HUES6 (cell line): ENCODE measurements around the gene SLX4IP.

Experiments used
- H3K27ac ChIP-seq: 2 replicates; pipeline ENCODE4 v1.7.0; 2013; ENCODE audit warnings: low read depth, mild to moderate bottlenecking, low read length, inconsistent platforms
- H3K27me3 ChIP-seq: 2 replicates; pipeline ENCODE4 v1.6.1; 2013; ENCODE audit warnings: low read length; ENCODE audit not compliant: control insufficient read depth, insufficient read depth
- H3K36me3 ChIP-seq: 2 replicates; pipeline ENCODE4 v1.6.1; 2013; ENCODE audit warnings: low read length; ENCODE audit not compliant: control insufficient read depth, insufficient read depth
- H3K4me1 ChIP-seq: 2 replicates; pipeline ENCODE4 v1.6.1; 2013; ENCODE audit warnings: low read length; ENCODE audit not compliant: control insufficient read depth, insufficient read depth
- H3K4me3 ChIP-seq: 2 replicates; pipeline ENCODE4 v1.5.1; 2013; ENCODE audit warnings: low read depth, low read length
- H3K9ac ChIP-seq: one replicate; pipeline ENCODE4 v1.6.1; 2013; ENCODE audit warnings: mild to moderate bottlenecking, low read length
- H3K9me3 ChIP-seq: 2 replicates; pipeline ENCODE4 v1.6.1; 2013; ENCODE audit warnings: low read depth, low read length; ENCODE audit not compliant: control insufficient read depth, insufficient read depth

Gene SLX4IP

GRCh38 chr20:10430000-10430466, 5.1 kb upstream of the SLX4IP start:
- no peak overlapping the region for H3K4me3 ChIP-seq
- peaks cover 32% of the 10 kb centered on the region for H3K4me1 ChIP-seq
- no peak overlapping the region for H3K9ac ChIP-seq
- no peaks in the 10 kb centered on the region for H3K27me3 ChIP-seq
- peak overlapping the region; percentile 54; the same call in 1 of the 2 replicates for H3K27ac ChIP-seq
- peaks cover 14% of the 10 kb centered on the region for H3K36me3 ChIP-seq
- H3K9me3 ChIP-seq: no peaks in the 10 kb centered on the region

- H3K4me1 ChIP-seq: peaks cover 33% of the 10 kb centered on the region
- H3K4me3 ChIP-seq: no peak overlapping the region
- H3K36me3 ChIP-seq: peaks cover 9% of the 10 kb centered on the region
- H3K27ac ChIP-seq: no peak overlapping the region
- no peaks in the 10 kb centered on the region for H3K27me3 ChIP-seq
- no peak overlapping the region for H3K9ac ChIP-seq
- H3K9me3 ChIP-seq: no peaks in the 10 kb centered on the region
Measured at GRCh38 chr20:10430704-10431103, 4.4 kb upstream of the SLX4IP start.

DNA sequence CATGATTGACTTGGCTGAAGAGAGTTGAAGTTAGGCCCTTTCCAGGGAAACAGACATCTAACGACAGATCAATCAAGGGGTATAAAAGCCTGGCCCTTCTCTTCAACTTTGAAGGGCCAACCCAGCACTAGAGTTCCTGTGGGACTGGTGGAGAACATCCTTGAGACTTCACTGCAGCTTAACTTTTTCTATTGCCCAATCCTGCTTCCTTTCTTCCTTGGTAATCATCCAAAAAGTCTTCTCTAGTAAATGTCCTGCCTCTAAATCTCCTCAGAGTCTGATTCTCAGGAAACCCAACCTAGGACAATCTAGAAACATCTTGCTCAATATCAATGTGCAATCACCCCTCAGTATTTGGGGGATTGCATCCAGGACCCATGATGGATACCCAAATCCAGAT, 3.0 kb upstream of the SLX4IP start:
- H3K4me1 ChIP-seq: peaks cover 35% of the 10 kb centered on the region
- no peaks in the 10 kb centered on the region for H3K9me3 ChIP-seq
- peak overlapping the region; percentile 18; the same call in 1 of the 2 replicates for H3K4me3 ChIP-seq
- no peaks in the 10 kb centered on the region; the same call in 1 of the 2 replicates for H3K36me3 ChIP-seq
- no peak overlapping the region for H3K27ac ChIP-seq
- no peaks in the 10 kb centered on the region for H3K27me3 ChIP-seq
- no peak overlapping the region for H3K9ac ChIP-seq

DNA sequence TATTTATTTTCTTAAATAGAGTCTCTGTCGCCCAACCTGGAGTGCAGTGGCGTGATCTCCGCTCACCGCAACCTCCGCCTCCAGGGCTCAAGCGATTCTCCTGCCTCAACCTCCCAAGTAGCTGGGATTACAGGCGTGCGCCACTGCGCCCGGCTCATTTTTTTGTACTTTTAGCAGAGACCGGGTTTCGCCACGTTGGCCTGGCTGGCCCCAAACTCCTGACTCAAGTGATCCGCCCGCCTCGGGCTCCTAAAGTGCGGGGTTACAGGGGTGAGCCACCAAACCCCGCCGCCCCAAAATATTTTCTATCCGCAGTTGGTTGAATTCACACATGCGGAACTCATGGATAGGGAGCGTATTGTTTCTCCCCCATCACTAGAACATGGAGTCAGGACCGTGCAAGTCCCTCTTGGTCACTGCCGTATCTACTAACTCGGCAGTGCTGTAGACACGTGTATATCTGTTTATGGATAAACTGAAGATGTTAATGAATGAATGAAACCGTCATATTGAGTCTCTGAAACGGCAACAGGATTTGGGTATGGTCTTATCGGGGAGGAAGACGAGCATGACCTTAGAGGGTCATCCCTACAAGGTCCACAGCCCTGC, 2.0 kb upstream of the SLX4IP start:
- Histone ChIP-seq H3K36me3 (no peaks in the 10 kb centered on the region; the same call in 1 of the 2 replicates), H3K27ac (peak overlapping the region; percentile 85), H3K27me3 (no peaks in the 10 kb centered on the region)

GRCh38 chr20:10433623-10434466, 1.3 kb upstream of the SLX4IP start, which contains the start of gene MKKS:
Gene MKKS (minus strand): TSS chr20:10434222. CDS start chr20:10413514, 20,708 bp downstream.
- Histone ChIP-seq H3K27me3 (no peaks in the 10 kb centered on the region), H3K9ac (peak within 1 kb of the TSS; percentile 96), H3K9me3 (no peaks in the 10 kb centered on the region), H3K4me1 (peaks cover 33% of the 10 kb centered on the region), H3K27ac (peak within 1 kb of the TSS; percentile 85), H3K4me3 (peak within 1 kb of the TSS; percentile 93), H3K36me3 (no peaks in the 10 kb centered on the region; the same call in 1 of the 2 replicates)

More for the DNA sequence above, 2.0 kb upstream of the SLX4IP start:
- no peaks in the 10 kb centered on the region for H3K9me3 ChIP-seq
- H3K4me1 ChIP-seq: peaks cover 35% of the 10 kb centered on the region
- peak overlapping the region; percentile 93 for H3K4me3 ChIP-seq
- H3K9ac ChIP-seq: peak overlapping the region; percentile 96

- peak overlapping the region; percentile 93 for H3K4me3 ChIP-seq
- H3K9ac ChIP-seq: peak overlapping the region; percentile 96
- H3K4me1 ChIP-seq: peaks cover 27% of the 10 kb centered on the region
- H3K36me3 ChIP-seq: no peaks in the 10 kb centered on the region; the same call in 1 of the 2 replicates
- no peaks in the 10 kb centered on the region for H3K9me3 ChIP-seq
- no peaks in the 10 kb centered on the region for H3K27me3 ChIP-seq
- H3K27ac ChIP-seq: peak overlapping the region; percentile 85; the same call in 1 of the 2 replicates
Measured at GRCh38 chr20:10434467-10434831, 656 bp upstream of the SLX4IP start.

DNA sequence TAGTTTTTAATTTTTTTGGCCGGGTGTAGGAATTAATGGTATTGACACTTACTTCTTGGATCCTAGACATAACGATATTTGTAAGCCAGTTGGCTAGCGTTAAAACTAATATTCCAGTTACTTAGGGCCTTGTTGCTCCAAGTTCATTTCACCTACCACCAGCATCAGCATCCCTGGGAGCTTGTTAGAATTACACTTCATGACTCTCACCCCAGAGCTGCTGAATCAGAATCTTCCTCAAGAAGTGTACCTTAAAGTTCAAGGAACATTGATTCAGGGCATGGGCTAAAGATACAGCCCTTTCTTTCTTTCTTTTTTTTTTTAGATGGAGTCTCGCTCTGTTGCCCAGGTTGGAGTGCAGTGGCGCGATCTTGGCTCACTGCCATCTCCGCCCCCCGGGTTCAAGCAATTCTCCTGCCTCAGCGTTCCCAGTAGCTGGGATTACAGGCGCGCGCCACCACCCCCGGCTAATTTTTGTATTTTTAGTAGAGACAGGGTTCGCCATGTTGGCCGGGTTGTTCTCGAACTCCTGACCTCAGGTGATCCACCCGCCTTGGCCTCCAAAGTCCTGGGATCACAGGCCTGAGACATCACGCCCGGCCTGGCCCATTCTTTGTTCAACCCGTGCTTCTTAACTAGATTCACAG, 1.1 kb downstream of the SLX4IP start:
- peaks cover 12% of the 10 kb centered on the region for H3K4me1 ChIP-seq
- H3K4me3 ChIP-seq: peak overlapping the region; percentile 93
- no peaks in the 10 kb centered on the region; the same call in 1 of the 2 replicates for H3K36me3 ChIP-seq
- no peaks in the 10 kb centered on the region for H3K9me3 ChIP-seq
- no peaks in the 10 kb centered on the region for H3K27me3 ChIP-seq
- no peak overlapping the region for H3K27ac ChIP-seq
- no peak overlapping the region for H3K9ac ChIP-seq

DNA sequence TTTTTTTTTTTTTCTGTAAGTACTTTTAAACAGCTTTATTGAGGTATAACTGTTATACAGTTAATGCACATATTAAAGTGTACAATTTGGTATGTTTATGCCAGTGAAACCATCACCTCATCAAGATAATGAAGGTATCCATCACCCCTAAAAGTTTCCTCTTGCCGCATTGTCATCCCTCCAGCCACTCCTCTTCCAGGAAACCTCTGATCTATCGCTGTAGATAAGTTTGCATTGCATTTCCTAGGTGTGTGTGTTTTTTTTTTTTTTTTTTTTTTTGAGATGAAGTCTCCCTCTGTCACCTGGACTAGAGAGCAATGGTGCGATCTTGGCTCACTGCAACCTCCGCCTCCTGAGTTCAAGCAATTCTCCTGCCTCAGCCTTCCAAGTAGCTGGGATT, 3.1 kb downstream of the SLX4IP start:
- H3K27ac ChIP-seq: no peak overlapping the region
- no peak overlapping the region for H3K9ac ChIP-seq
- peaks cover 2% of the 10 kb centered on the region; the same call in 1 of the 2 replicates for H3K4me1 ChIP-seq

DNA sequence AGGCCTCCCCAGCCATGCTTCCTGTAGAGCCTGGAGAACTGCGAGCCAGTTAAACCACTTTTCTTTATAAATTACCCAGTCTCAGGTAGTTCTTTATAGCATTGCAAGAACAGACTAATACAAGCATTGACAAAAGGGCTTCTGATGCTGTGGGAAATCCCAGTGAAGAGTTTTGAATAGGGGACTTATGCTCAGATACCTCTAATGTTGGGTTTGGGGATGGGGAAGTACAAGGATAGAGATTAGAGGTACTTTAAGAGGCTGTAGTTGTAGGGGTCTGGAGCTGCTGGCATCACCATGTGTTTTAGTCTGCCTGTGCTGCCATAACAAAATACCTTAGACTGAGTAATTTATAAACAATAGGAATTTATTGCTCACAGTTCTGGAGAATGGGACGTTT, 8.8 kb downstream of the SLX4IP start:
- H3K4me3 ChIP-seq: no peak overlapping the region
- H3K9me3 ChIP-seq: no peaks in the 10 kb centered on the region
- no peaks in the 10 kb centered on the region for H3K27me3 ChIP-seq
- no peak overlapping the region for H3K27ac ChIP-seq
- no peaks in the 10 kb centered on the region for H3K36me3 ChIP-seq
- no peak overlapping the region for H3K9ac ChIP-seq
- H3K4me1 ChIP-seq: no peaks in the 10 kb centered on the region; the same call in 1 of the 2 replicates

More for the DNA sequence above, 3.1 kb downstream of the SLX4IP start:
- H3K9me3 ChIP-seq: no peaks in the 10 kb centered on the region
- H3K36me3 ChIP-seq: no peaks in the 10 kb centered on the region
- no peak overlapping the region for H3K4me3 ChIP-seq
- H3K27me3 ChIP-seq: no peaks in the 10 kb centered on the region

DNA sequence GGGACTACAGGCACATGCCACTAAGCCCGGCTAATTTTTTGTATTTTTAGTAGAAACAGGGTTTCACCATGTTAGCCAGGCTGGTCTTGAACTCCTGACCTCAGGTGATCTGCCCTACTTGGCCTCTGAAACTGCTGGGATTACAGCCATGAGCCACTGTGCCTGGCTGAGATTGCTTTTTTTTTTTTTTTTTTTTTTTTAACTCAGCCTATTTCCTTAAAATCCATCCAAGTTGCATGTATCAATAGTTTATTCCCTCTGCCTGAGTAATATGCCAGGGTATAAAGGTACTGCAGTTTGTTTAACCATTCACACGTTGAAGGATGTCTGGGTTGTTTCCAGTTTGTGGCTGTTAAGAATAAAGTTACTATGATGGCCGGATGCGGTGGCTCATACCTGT, 10.7 kb downstream of the SLX4IP start:
- H3K9ac ChIP-seq: no peak overlapping the region
- no peaks in the 10 kb centered on the region for H3K36me3 ChIP-seq
- H3K4me1 ChIP-seq: no peaks in the 10 kb centered on the region; the same call in 1 of the 2 replicates
- no peaks in the 10 kb centered on the region for H3K27me3 ChIP-seq
- no peak overlapping the region for H3K27ac ChIP-seq
- no peak overlapping the region for H3K4me3 ChIP-seq
- H3K9me3 ChIP-seq: no peaks in the 10 kb centered on the region
